HepG2 (cell line): Measurements from ENCODE around the gene KSR1.

ENCODE experiments used
- CTCF ChIP-seq: sonication (generic); formaldehyde crosslinking; IDR thresholded peaks from 2 replicates; pipeline ENCODE4 v1.5.0; 2020; ENCODE audit warnings: mild to moderate bottlenecking, missing genetic modification reagents, moderate library complexity
- JUN ChIP-seq: sonication (generic); formaldehyde crosslinking; IDR thresholded peaks from 2 replicates; pipeline ENCODE4 v1.4.0; 2020; ENCODE audit warnings: mild to moderate bottlenecking, missing genetic modification reagents
- POLR2A ChIP-seq, 2 experiments: IDR thresholded peaks; 2 replicates each; pipeline ENCODE4 v1.6.1; 2011; ENCODE audit warnings: low read depth in 2 of 2, low read length in 2 of 2, mild to moderate bottlenecking in 1 of 2, moderate library complexity in 1 of 2; ENCODE audit not compliant: insufficient read depth in 1 of 2
- POLR2G ChIP-seq: fragments of 200-400 bp; formaldehyde crosslinking; IDR thresholded peaks from 2 replicates; pipeline ENCODE4 v1.6.1; 2018; ENCODE audit warnings: mild to moderate bottlenecking, low read depth, low read length, moderate library complexity
- SUZ12 ChIP-seq: fragments of 150-350 bp; IDR thresholded peaks from 2 replicates; pipeline ENCODE4 v1.6.1; 2014; ENCODE audit warnings: low read depth, low read length
- TBL1XR1 ChIP-seq: fragments of 150-350 bp; IDR thresholded peaks from 2 replicates; pipeline ENCODE4 v1.6.1; 2014; ENCODE audit warnings: borderline replicate concordance, low read length; ENCODE audit not compliant: partially characterized antibody
- USF2 ChIP-seq, 2 experiments: sonication (generic) in 1 of 2; formaldehyde crosslinking in 1 of 2; IDR thresholded peaks; 2 replicates each; pipeline versions ENCODE4 v1.5.1 to v1.6.1; 2011 to 2020; ENCODE audit warnings: borderline replicate concordance in 1 of 2, low read depth in 1 of 2, low read length in 1 of 2, mild to moderate bottlenecking in 1 of 2, missing genetic modification reagents in 1 of 2, moderate library complexity in 1 of 2
- ZBTB40 ChIP-seq, 2 experiments: fragments of 450-650 bp in 1 of 2; sonication (generic) in 1 of 2; formaldehyde crosslinking in 1 of 2; IDR thresholded peaks; 2 replicates each; pipeline versions ENCODE4 v1.6.1 to v1.8.0; 2016 to 2022; ENCODE audit warnings: antibody characterized with exemption in 1 of 2, mild to moderate bottlenecking in 1 of 2, missing genetic modification reagents in 1 of 2
- ZMAT5 ChIP-seq: sonication (generic); formaldehyde crosslinking; IDR thresholded peaks from 2 replicates; pipeline ENCODE4 v1.5.0; 2020; ENCODE audit warnings: mild to moderate bottlenecking, low read depth, missing genetic modification reagents, borderline replicate concordance
- ZNF121 ChIP-seq: sonication (generic); formaldehyde crosslinking; IDR thresholded peaks from 2 replicates; pipeline ENCODE4 v1.5.0; 2020; ENCODE audit warnings: mild to moderate bottlenecking, missing genetic modification reagents
- ZNF274 ChIP-seq: sonication (generic); formaldehyde crosslinking; IDR thresholded peaks from 2 replicates; pipeline ENCODE4 v1.5.1; 2020; ENCODE audit warnings: mild to moderate bottlenecking, missing genetic modification reagents
- ZSCAN29 ChIP-seq: sonication (generic); formaldehyde crosslinking; conservative IDR thresholded peaks from 2 replicates; pipeline ENCODE4 v1.4.0; 2020; ENCODE audit warnings: mild to moderate bottlenecking, missing genetic modification reagents

- no peak for TF ChIP-seq ZBTB40 (IDR thresholded peaks at IDR 0.05)
- no peak for TF ChIP-seq ZBTB40 (CRISPR knock-in tag; IDR thresholded peaks at IDR 0.05)
- no peak for TF ChIP-seq SUZ12
- no peak for TF ChIP-seq POLR2A (IDR thresholded peaks at IDR 0.05; ENCODE audit: insufficient read depth in 1 of 2, low read depth in 2 of 2, low read length in 2 of 2)
- no peak for TF ChIP-seq USF2 (IDR thresholded peaks at IDR 0.05; ENCODE audit: low read depth, low read length)
- TF ChIP-seq USF2 (CRISPR knock-in tag; IDR thresholded peaks at IDR 0.05; ENCODE audit: borderline replicate concordance) = no peak
- no peak for TF ChIP-seq TBL1XR1
- no peak for TF ChIP-seq ZMAT5 (CRISPR knock-in tag)
- no peak for TF ChIP-seq ZNF274 (CRISPR knock-in tag)
- no peak for TF ChIP-seq CTCF
- TF ChIP-seq ZNF121 (CRISPR knock-in tag) = peak; percentile 91
- no peak for TF ChIP-seq ZSCAN29 (CRISPR knock-in tag)
- TF ChIP-seq JUN (CRISPR knock-in tag) = no peak
- no peak for TF ChIP-seq POLR2G
Measured at GRCh38 chr17:27521281-27522027, 65.2 kb downstream of the KSR1 start.
